ENCODE results near the gene ABT1. TPM values are rescaled to one million over a fixed set of nuclear protein-coding genes. Genes with fewer than 3 reads are reported as not detected.
"Not testable (repeated sequence)": the region's sequence is repeated elsewhere in the genome, so short reads cannot be mapped to it uniquely, and the experiment has no call there.

ABT1 gene
- 10 to 100 TPM; 17.4 to 30.0 (median 21.1) TPM for total RNA-seq

DNA sequence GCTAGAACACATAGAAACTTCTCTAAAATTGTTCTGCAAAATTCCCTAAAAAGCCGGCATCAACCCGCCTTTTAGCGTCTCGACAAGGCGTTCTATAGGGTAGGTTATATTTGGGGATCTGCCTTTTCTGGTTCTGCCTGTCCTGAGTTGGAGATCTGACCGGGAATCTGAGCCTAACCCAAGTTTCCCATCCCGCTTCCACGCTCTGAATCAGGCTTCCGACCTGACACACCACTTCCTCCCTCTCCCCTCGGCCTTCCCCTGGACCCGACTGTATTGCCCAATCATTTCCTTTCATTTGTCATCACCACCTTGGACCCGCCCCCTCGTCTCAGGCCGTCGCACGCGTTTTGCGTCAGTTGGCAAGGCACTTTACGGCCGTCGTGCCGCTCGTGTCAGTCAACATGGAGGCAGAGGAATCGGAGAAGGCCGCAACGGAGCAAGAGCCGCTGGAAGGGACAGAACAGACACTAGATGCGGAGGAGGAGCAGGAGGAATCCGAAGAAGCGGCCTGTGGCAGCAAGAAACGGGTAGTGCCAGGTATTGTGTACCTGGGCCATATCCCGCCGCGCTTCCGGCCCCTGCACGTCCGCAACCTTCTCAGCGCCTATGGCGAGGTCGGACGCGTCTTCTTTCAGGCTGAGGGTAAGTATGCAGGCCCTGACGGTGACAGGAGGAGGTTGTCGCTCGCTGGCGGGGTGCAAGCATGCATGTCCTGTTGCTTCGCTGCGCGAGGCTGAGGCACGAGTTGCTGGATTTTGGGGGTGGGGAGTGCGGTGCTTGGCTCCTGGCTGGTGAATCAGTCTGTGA, at the start of gene ABT1:
ABT1 (plus strand) TSS at position 375 of the 810 bp plus-strand sequence; CDS start at position 405, 30 bp downstream.
- H3K27me3 ChIP-seq: peaks cover 24% of the 10 kb centered on the region
- peak within 1 kb of the TSS; percentile 93 for H3K4me3 ChIP-seq
- TF ChIP-seq POLR2AphosphoS5 (IDR thresholded peaks at IDR 0.05) (peak; percentile 87 to 98 (median 97)), POLR2A (IDR thresholded peaks at IDR 0.05) (peak in 1 of 2 donors; percentile 72), EP300 (IDR thresholded peaks at IDR 0.05) (no peak)
- WGBS: 1% methylated on average over 48 of the region's 51 CpGs
- peak; percentile 99 for DNase-seq (ENCODE audit: low spot score in 2 of 2)
- H3K4me1 ChIP-seq: peaks cover 23% of the 10 kb centered on the region
- H3K9me3 ChIP-seq: no peaks in the 10 kb centered on the region
- H3K27ac ChIP-seq: peak within 1 kb of the TSS; percentile 93
- H3K36me3 ChIP-seq: peaks cover 18% of the 10 kb centered on the region

DNA sequence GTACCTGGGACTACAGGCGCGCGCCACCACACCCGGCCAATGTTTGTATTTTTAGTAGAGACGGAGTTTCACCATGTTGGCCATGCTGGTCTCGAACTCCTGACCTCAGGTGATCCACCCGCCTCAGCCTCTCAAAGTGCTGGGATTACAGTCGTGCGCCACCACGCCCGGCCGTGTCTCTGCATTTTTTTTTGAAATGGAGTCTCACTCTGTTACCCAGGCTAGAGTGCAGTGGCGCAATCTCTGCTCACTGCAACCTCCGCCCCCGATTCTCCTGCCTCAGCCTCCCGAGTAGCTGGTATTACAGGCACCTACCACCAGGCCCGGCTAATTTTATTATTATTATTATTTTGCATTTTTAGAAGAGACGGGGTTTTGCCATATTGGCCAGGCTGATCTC, 49.4 kb upstream of the ABT1 start:
- H3K27me3 ChIP-seq; DNase-seq (ENCODE audit: low spot score in 2 of 2); H3K27ac ChIP-seq; H3K9me3 ChIP-seq; H3K4me3 ChIP-seq: not testable (repeated sequence)
- Histone ChIP-seq H3K36me3 (peaks cover 15% of the 10 kb centered on the region), H3K4me1 (peaks cover 10% of the 10 kb centered on the region)
- 97% methylated on average over 18 of the region's 18 CpGs for WGBS

DNA sequence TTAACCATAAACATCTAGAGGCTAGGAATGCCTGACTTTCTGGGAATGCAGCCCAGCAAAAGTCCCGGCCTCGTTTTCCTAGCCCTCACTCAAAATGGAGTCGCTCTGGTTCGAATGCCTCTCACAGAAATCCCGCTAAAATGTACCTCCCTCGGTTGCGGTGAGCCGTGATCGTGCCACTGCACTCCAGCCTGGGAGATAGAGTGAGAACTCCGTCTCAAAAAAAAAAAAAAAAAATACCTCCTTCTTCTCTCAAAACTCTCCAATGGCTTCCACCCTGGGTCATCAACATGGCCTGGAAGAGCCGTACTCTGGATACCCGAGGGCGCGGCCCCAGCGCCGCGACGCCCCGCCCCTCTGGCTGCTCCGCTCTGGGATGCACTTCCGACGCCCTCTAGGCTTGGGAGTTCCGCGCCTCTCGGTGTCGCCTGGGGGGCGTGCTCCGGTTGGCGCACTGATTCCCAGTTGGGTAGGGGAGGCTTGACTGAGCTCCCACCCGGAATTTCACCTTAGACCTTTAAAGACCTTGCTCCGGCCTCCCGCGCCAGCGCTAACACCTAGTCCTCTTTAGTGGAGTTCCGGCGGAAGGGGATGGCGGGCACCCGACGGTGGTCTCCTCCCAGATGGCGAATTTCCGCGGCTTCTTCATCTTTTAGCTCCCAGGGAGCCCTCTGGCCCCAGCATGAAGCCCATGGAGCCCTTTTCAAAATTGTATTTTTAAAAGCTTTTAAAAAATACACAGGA, 46.3 kb upstream of the ABT1 start:
- Histone ChIP-seq H3K27me3 (no peaks in the 10 kb centered on the region), H3K36me3 (peaks cover 10% of the 10 kb centered on the region), H3K4me3 (peak overlapping the region; percentile 55), H3K9me3 (no peaks in the 10 kb centered on the region), H3K4me1 (peaks cover 32% of the 10 kb centered on the region), H3K27ac (no peak overlapping the region)
- WGBS: 4% methylated on average over 18 of the region's 42 CpGs
- TF ChIP-seq POLR2A (IDR thresholded peaks at IDR 0.05) (no peak), POLR2AphosphoS5 (IDR thresholded peaks at IDR 0.05) (no peak), EP300 (IDR thresholded peaks at IDR 0.05) (no peak)
- TF ChIP-seq, protein P1, sequence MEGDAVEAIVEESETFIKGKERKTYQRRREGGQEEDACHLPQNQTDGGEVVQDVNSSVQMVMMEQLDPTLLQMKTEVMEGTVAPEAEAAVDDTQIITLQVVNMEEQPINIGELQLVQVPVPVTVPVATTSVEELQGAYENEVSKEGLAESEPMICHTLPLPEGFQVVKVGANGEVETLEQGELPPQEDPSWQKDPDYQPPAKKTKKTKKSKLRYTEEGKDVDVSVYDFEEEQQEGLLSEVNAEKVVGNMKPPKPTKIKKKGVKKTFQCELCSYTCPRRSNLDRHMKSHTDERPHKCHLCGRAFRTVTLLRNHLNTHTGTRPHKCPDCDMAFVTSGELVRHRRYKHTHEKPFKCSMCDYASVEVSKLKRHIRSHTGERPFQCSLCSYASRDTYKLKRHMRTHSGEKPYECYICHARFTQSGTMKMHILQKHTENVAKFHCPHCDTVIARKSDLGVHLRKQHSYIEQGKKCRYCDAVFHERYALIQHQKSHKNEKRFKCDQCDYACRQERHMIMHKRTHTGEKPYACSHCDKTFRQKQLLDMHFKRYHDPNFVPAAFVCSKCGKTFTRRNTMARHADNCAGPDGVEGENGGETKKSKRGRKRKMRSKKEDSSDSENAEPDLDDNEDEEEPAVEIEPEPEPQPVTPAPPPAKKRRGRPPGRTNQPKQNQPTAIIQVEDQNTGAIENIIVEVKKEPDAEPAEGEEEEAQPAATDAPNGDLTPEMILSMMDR (IDR thresholded peaks at IDR 0.05): no peak
- DNase-seq (ENCODE audit: low spot score in 2 of 2): no peak

DNA sequence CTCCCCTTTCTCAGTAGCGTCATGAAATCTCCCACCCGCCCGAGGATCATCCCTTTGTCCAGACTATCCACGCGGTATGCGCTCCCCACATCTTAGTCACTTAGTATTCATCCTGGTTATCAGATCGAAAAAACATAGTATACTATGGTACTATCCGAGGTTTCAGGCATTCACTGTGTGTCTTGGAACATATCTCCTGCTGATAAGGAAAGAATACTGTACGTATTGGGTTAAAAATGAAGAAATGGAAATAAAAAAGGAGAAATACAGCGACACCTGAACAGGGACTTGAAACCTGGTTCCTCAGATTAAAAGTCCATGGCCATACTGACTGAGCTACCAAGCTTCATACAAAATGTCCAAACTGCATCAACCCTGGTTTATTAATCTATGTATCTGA, 44.5 kb upstream of the ABT1 start:
- no peak for TF ChIP-seq POLR2AphosphoS5 (IDR thresholded peaks at IDR 0.05)
- TF ChIP-seq EP300 (IDR thresholded peaks at IDR 0.05): no peak
- TF ChIP-seq, protein P1 (IDR thresholded peaks at IDR 0.05): no peak
- TF ChIP-seq POLR2A (IDR thresholded peaks at IDR 0.05): no peak
- H3K27ac ChIP-seq: no peak overlapping the region
- no peak overlapping the region for H3K4me3 ChIP-seq
- no peaks in the 10 kb centered on the region for H3K9me3 ChIP-seq
- DNase-seq (ENCODE audit: low spot score in 2 of 2): no peak
- 92% methylated on average over 10 of the region's 10 CpGs for WGBS
- H3K4me1 ChIP-seq: peaks cover 32% of the 10 kb centered on the region
- H3K27me3 ChIP-seq: no peaks in the 10 kb centered on the region
- no peaks in the 10 kb centered on the region for H3K36me3 ChIP-seq

DNA sequence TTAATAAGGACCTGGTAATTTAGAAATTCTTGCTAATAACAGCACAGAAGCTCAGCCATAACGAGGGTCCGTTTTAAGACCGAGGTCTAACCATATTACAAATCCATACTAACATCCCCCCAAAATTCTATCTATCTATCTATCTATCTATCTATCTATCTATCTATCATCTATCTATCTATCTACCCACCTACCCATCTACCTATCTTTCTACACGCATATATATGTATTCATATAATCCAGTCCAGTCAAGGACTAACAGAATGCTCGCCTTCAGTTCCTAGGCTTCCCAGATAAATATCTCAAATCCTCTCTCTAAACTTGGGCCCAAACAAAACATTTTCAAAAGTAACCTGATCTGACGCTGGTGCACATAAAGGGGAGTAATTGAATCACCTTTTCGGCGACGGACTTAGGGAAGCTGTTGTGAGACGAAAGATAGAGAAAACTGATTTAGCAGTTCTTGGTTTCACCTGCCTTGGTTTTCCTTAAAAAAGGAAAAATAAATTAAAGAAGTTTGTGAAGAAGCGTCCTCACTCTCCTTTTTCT, 44.0 kb upstream of the ABT1 start:
- Histone ChIP-seq H3K4me1 (peaks cover 32% of the 10 kb centered on the region), H3K27ac (no peak overlapping the region), H3K36me3 (no peaks in the 10 kb centered on the region), H3K27me3 (no peaks in the 10 kb centered on the region), H3K9me3 (no peaks in the 10 kb centered on the region), H3K4me3 (peak overlapping the region; percentile 41)
- WGBS: 53% methylated on average over 11 of the region's 11 CpGs
- no peak for DNase-seq (ENCODE audit: low spot score in 2 of 2)
- TF ChIP-seq, protein P1 (IDR thresholded peaks at IDR 0.05): no peak
- TF ChIP-seq EP300 (IDR thresholded peaks at IDR 0.05): no peak
- TF ChIP-seq POLR2A (IDR thresholded peaks at IDR 0.05): no peak
- no peak for TF ChIP-seq POLR2AphosphoS5 (IDR thresholded peaks at IDR 0.05)

DNA sequence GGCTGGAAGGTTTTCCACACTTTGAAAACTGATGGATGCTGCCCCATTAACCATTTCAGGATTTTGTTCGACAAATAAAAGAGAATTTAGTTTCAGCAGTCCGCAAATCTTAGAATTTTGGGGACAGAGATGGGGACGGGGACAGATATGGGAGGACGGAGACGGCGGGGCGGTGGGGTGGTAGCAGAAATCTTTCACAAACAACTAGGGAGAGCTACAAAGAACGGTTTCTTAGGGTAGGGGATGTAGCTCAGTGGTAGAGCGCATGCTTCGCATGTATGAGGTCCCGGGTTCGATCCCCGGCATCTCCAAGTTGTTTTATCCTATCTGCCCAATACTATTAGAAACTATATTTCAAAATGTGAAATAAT, 43.5 kb upstream of the ABT1 start:
- DNase-seq (ENCODE audit: low spot score in 2 of 2): no peak
- under 1% methylated on average over 13 of the region's 13 CpGs for WGBS
- TF ChIP-seq EP300 (IDR thresholded peaks at IDR 0.05) (no peak), POLR2A (IDR thresholded peaks at IDR 0.05) (no peak), POLR2AphosphoS5 (IDR thresholded peaks at IDR 0.05) (no peak)
- TF ChIP-seq, protein P1 (IDR thresholded peaks at IDR 0.05): no peak
- Histone ChIP-seq H3K36me3 (no peaks in the 10 kb centered on the region), H3K27me3 (no peaks in the 10 kb centered on the region), H3K9me3 (no peaks in the 10 kb centered on the region), H3K4me3 (peak overlapping the region; percentile 41), H3K4me1 (peaks cover 32% of the 10 kb centered on the region), H3K27ac (peak overlapping the region; percentile 28)

Measured in suprapubic skin (tissue), 4 donors.